GM10847 (cell line): ENCODE results near the gene AFDN.

Experiments used
- POLR2A ChIP-seq: IDR thresholded peaks from 2 replicates; pipeline ENCODE4 v1.6.1; 2011; ENCODE audit not compliant: insufficient read length; ENCODE audit errors: extremely low read depth

The AFDN gene

GRCh38 chr6:167789358-167789757 lies 37.4 kb upstream of the AFDN start:
- TF ChIP-seq POLR2A = no peak

GRCh38 chr6:167791091-167791779 lies 35.5 kb upstream of the AFDN start:
- no peak for TF ChIP-seq POLR2A

GRCh38 chr6:167791780-167792478 lies 34.8 kb upstream of the AFDN start:
- TF ChIP-seq POLR2A = no peak

- no peak for TF ChIP-seq POLR2A
Measured at GRCh38 chr6:167793421-167793820, 33.3 kb upstream of the AFDN start.

DNA sequence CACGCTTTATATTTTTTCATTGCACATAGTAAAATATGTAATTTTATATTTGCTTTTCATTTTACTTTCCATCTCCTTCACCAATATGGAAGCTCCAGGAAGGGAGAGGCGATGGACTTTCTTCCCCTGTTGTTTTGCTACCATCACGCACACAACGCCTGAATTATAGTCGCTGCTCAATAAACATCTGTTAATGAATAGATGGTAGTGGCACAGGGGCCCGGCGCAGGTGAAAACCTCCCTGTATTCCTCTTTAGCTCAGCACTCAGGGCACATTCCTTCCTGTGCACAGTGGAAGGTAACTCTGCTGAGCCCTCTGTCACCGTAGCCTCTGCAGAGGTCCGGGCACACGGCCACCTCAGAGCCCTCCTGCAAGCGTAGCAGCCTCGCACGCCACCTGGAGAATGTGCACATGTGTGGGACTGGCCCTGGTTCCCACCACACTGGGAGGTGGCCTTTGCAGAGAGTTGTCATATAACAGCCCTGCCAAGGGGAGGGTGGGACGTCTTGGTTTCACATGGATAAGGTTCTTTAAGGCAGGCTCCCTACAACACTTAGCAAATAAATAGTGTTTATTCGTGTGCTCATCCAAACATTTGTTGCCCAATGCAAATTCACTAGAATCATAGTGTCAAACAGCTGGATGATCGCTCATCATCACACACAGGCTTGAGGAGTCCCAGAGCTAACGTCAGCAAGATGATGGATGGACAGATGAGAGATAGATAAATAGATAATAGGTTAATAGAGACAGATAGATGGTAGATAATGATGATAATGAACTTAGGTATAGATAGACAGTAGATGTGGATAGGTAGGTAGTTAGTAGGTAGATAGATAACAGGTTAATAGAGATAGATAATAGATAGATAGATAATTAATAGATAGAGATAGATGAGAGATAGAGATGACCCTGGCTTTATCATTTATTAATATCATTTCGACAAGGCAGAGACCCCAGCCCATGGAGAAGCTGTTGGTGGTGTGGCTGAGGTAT lies 32.3 kb upstream of the AFDN start:
- no peak for TF ChIP-seq POLR2A

GRCh38 chr6:167795321-167795811 lies 31.3 kb upstream of the AFDN start:
- TF ChIP-seq POLR2A = no peak

- TF ChIP-seq POLR2A = no peak
Measured at GRCh38 chr6:167795874-167796191, 30.9 kb upstream of the AFDN start.

GRCh38 chr6:167796192-167796981 lies 30.3 kb upstream of the AFDN start:
- no peak for TF ChIP-seq POLR2A

DNA sequence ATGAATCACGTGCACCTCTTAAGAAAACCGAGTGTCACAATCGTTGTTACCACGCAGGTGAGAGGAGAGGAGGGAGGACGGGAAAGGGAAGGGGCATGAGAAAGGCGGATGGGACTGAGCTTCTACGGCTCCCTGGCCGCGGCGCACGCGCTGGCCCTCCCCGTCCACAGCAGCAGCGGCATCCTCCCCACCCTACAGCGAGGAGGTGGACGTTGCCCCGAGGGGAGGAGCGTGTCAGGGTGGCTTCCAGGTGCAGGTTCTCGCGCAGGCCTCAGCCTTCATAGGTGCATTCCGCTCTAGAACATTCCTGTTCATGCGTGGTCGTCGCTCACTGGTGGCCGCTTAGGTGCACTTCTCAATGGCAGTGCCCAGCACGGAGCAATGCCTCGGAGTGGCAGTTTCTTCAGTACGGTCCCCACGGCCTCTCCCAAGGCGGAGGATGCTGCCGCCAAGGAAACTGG lies 29.7 kb upstream of the AFDN start:
- no peak for TF ChIP-seq POLR2A

DNA sequence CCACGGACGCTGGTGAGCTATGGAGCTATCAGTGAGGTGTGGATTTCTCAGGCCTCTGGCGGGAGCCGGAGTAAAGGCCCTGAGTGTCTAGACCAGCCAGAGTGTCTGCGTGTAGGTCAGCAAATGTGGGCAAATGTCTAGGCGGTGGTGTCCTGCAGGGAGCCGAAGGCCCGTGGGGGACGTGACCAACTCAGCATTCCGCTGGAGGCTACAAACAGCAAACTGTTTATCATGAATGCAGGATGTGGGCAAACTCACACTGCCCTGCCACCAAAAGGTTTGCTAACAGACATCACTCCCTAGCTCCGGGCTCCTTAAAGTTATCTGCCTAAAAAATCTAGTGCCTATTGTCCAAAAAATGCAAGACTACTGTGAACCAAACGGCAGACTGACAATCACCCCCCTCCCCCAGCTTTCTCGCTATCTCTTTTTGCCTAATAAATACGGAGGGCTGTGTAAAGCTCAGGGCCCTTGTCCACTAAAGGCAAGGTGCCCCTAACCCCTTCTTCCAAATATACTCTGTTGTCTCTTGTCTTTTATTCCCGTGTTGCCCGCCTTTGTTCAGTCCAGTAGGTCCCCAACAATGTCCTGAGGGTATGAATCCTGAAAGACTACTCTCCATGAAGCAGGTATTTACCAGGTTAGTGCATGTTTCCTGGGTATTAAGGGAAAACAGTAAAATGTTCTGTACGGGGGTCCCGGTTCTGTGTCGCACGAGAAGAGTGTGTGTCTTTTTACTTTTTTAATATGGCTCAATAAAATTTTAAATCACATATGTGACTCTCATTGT lies 29.0 kb upstream of the AFDN start:
- TF ChIP-seq POLR2A = no peak

DNA sequence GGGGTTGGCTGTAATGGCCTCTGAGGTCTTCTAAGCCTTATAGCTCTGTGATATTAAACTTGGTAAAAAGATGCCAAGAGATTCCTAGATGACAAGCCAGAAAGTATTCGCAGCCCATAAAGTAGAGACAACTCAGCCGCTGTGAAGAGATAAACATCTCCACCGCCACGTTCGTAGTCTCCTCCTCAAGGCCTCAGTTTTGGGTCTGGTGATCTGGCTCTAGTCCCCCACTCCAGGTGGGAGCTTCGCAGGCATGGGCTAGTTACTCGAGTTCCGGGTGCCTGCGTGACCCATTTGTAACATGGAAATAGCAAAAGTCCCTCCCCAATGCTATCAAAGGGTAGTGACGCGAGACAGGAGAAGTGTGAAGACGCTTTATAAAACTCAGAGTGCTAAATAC lies 28.3 kb upstream of the AFDN start:
- TF ChIP-seq POLR2A = no peak

DNA sequence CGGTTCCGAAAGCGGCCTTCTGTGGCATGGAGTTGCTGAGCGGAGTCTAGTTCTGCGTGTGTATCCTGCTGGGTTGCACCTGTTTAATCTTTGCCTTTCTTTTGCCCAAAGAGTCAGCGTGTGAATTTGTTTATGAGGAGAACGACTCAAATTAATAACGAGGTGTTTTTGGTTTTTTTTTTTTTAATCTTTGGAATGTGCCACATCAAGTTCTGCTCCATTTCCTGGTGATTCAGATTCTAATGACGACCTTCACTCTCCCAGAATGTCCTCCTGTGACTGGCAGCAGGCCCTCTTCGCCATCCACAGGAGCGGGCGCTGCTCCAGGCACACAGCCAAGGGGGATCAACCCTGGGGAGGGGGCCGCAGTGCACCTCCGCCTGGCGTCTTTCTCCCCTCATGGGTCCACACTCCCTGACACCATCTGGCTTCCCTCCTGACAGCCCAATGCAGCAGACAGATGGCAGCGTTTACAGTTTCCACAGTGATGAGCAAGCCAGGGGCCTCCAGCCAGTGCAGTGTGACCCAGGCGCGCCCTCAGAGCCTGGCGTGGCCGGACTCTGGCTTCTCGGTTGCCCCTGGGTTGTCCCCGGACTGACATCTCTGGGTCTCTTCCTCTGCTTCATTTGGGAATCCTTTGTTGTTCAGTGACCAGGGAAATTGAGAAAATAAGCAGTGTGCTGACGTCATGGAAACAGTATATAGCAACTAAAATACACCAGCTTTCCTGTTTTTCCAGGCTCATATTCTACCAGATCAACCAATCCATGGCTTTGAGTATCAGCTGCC lies 27.5 kb upstream of the AFDN start:
- no peak for TF ChIP-seq POLR2A

- no peak for TF ChIP-seq POLR2A
Measured at GRCh38 chr6:167800549-167800948, 26.2 kb upstream of the AFDN start.
